ENCODE results near the gene NAALADL2. TPM values are rescaled to one million over a fixed set of nuclear protein-coding genes. Genes with fewer than 3 reads are reported as not detected.

Gene NAALADL2
- total and polyA plus RNA-seq, 9 of the 15 experiments (the other 6 are each of a cell fraction or from before 2014, with no cell fraction given), result 0.29 to 1.1 (median 0.79) TPM; not detected in 1

DNA sequence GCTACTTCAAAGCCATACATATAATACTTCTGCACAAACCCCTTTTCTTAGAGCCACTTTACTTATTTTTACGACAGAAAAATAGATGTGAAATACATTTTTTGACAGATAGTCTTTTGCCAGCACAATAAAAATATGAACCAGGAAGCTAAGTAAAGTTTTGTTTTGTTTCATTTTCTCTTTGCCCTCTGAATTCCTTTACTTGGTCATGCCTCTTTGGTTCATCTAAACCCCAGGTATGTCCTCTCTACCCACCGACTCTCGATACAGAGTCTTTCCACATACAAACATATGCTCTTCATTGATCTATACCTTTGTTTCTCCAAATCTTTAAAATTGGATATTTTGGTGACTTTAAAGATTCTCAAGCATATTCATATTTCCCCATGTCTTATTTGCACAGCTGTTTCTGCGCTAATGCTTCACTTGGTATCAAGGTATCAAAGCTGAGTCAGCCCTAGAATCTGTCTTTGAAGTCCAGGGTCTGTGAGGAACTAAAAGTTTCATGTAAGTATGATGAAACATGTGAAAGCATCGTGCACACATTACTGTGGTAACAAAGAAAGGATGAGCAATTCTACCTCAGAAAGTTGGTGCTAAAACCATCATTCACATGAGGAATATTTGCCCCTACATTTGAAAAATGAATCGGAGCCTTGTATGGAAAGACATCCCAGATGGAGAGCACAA lies 845.4 kb downstream of the NAALADL2 start:
- 0% methylated on average over 6 of the region's 6 CpGs for WGBS (ENCODE audit: insufficient coverage, low coverage, missing lambda C conversion rate)
- intact Hi-C loops (cut with micrococcal nuclease), result no loop called here
- BruUV-seq (replicated peaks), result no TSS peak
- TF ChIP-seq, protein P1, sequence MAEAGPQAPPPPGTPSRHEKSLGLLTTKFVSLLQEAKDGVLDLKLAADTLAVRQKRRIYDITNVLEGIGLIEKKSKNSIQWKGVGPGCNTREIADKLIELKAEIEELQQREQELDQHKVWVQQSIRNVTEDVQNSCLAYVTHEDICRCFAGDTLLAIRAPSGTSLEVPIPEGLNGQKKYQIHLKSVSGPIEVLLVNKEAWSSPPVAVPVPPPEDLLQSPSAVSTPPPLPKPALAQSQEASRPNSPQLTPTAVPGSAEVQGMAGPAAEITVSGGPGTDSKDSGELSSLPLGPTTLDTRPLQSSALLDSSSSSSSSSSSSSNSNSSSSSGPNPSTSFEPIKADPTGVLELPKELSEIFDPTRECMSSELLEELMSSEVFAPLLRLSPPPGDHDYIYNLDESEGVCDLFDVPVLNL (CRISPR knock-in tag; IDR thresholded peaks at IDR 0.05; ENCODE audit: low read depth), result no peak
- TF ChIP-seq, protein P2, sequence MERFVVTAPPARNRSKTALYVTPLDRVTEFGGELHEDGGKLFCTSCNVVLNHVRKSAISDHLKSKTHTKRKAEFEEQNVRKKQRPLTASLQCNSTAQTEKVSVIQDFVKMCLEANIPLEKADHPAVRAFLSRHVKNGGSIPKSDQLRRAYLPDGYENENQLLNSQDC (CRISPR knock-in tag; IDR thresholded peaks at IDR 0.05), result no peak
- no peak for TF ChIP-seq FOXA1 (IDR thresholded peaks at IDR 0.05; ENCODE audit: borderline replicate concordance)
- TF ChIP-seq NR3C1 (CRISPR knock-in tag; IDR thresholded peaks at IDR 0.05), result no peak
- TF ChIP-seq, protein P3, sequence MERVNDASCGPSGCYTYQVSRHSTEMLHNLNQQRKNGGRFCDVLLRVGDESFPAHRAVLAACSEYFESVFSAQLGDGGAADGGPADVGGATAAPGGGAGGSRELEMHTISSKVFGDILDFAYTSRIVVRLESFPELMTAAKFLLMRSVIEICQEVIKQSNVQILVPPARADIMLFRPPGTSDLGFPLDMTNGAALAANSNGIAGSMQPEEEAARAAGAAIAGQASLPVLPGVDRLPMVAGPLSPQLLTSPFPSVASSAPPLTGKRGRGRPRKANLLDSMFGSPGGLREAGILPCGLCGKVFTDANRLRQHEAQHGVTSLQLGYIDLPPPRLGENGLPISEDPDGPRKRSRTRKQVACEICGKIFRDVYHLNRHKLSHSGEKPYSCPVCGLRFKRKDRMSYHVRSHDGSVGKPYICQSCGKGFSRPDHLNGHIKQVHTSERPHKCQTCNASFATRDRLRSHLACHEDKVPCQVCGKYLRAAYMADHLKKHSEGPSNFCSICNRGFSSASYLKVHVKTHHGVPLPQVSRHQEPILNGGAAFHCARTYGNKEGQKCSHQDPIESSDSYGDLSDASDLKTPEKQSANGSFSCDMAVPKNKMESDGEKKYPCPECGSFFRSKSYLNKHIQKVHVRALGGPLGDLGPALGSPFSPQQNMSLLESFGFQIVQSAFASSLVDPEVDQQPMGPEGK (CRISPR knock-in tag; IDR thresholded peaks at IDR 0.05; ENCODE audit: borderline replicate concordance), result no peak
- TF ChIP-seq EHMT2 (IDR thresholded peaks at IDR 0.05), result no peak
- TF ChIP-seq ZNF77 (CRISPR knock-in tag; IDR thresholded peaks at IDR 0.05), result no peak
- TF ChIP-seq, protein P4, sequence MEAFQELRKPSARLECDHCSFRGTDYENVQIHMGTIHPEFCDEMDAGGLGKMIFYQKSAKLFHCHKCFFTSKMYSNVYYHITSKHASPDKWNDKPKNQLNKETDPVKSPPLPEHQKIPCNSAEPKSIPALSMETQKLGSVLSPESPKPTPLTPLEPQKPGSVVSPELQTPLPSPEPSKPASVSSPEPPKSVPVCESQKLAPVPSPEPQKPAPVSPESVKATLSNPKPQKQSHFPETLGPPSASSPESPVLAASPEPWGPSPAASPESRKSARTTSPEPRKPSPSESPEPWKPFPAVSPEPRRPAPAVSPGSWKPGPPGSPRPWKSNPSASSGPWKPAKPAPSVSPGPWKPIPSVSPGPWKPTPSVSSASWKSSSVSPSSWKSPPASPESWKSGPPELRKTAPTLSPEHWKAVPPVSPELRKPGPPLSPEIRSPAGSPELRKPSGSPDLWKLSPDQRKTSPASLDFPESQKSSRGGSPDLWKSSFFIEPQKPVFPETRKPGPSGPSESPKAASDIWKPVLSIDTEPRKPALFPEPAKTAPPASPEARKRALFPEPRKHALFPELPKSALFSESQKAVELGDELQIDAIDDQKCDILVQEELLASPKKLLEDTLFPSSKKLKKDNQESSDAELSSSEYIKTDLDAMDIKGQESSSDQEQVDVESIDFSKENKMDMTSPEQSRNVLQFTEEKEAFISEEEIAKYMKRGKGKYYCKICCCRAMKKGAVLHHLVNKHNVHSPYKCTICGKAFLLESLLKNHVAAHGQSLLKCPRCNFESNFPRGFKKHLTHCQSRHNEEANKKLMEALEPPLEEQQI (IDR thresholded peaks at IDR 0.05), result no peak
- no peak for TF ChIP-seq SMARCB1 (IDR thresholded peaks at IDR 0.05; ENCODE audit: insufficient read length, low read depth)
- TF ChIP-seq, protein P5, sequence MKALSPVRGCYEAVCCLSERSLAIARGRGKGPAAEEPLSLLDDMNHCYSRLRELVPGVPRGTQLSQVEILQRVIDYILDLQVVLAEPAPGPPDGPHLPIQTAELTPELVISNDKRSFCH (CRISPR knock-in tag; IDR thresholded peaks at IDR 0.05), result no peak
- TF ChIP-seq, protein P5 (tag; IDR thresholded peaks at IDR 0.05), result no peak
- no peak for TF ChIP-seq TAF7 (tag; IDR thresholded peaks at IDR 0.05)
- TF ChIP-seq, protein P6, sequence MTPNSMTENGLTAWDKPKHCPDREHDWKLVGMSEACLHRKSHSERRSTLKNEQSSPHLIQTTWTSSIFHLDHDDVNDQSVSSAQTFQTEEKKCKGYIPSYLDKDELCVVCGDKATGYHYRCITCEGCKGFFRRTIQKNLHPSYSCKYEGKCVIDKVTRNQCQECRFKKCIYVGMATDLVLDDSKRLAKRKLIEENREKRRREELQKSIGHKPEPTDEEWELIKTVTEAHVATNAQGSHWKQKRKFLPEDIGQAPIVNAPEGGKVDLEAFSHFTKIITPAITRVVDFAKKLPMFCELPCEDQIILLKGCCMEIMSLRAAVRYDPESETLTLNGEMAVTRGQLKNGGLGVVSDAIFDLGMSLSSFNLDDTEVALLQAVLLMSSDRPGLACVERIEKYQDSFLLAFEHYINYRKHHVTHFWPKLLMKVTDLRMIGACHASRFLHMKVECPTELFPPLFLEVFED (CRISPR knock-in tag; conservative IDR thresholded peaks at IDR 0.05), result no peak
- no peak for TF ChIP-seq MYBL2 (IDR thresholded peaks at IDR 0.05; ENCODE audit: low read depth)
- TF ChIP-seq MYBL2 (CRISPR knock-in tag; IDR thresholded peaks at IDR 0.05; ENCODE audit: borderline replicate concordance), result no peak

More for the DNA sequence above, 845.4 kb downstream of the NAALADL2 start:
- FAIRE-seq (no peak), ATAC-seq (no peak), DNase-seq (ENCODE audit: extremely low read depth in 1 of 4, low spot score in 3 of 4) (no peak)
- Histone ChIP-seq H3K9ac (ENCODE audit: insufficient read depth in 1 of 2, low read depth in 2 of 2, low read length in 2 of 2) (no peak overlapping the region), H3K4me2 (ENCODE audit: insufficient read depth, low read length) (no peak overlapping the region), H3K9me1 (ENCODE audit: control insufficient read depth, insufficient read depth, low read length) (no peaks in the 10 kb centered on the region), H3K36me3 (ENCODE audit: control insufficient read depth, insufficient read depth, low read length) (no peaks in the 10 kb centered on the region), H3K27me3 (ENCODE audit: control insufficient read depth in 2 of 2, insufficient read depth in 2 of 2, low read length in 2 of 2) (no peaks in the 10 kb centered on the region), H3K27ac (ENCODE audit: extremely low read depth, low read depth, low read length) (no peak overlapping the region), H4K20me1 (replicated peaks; ENCODE audit: control insufficient read depth, insufficient read depth, low read length) (no peaks in the 10 kb centered on the region), H3K4me1 (replicated peaks in 1 of 2; ENCODE audit: control insufficient read depth in 2 of 2, insufficient read depth in 2 of 2, low read length in 2 of 2) (no peaks in the 10 kb centered on the region), H3K4me3 (no peak overlapping the region), H3K79me2 (ENCODE audit: control insufficient read depth, insufficient read depth, low read length) (no peaks in the 10 kb centered on the region), H2AFZ (ENCODE audit: low read depth, low read length) (no peak overlapping the region), H3K9me3 (replicated peaks; ENCODE audit: control insufficient read depth, insufficient read depth, low read depth, low read length) (no peaks in the 10 kb centered on the region)
- ChIA-PET POLR2A (no interaction called here), CTCF (ENCODE audit: low intra/inter-chr PET ratio) (no interaction called here)
- in situ Hi-C loops (cut with MboI), result no loop called here
